M059J (cell line): Measurements from ENCODE around the gene SIM2. TPM values are rescaled to one million over a fixed set of nuclear protein-coding genes. Genes with fewer than 3 reads are reported as not detected.
A peak's percentile ranks its signal among the peaks of the same experiment; 100 is the strongest.

Experiments
- DNase-seq: peaks from one replicate; pipeline ENCODE4 v3.0.0-alpha.2; 2012; ENCODE audit warnings: low read depth
- total RNA-seq: library from RNA; depleted of rRNA; stranded (reverse); fragments of >200 nt; shearing (Covaris generic); gene quantifications from 2 replicates; pipeline ENCODE4 v1.2.3, GENCODE V29; 2014

SIM2 gene
- total RNA-seq, 1 experiment from 2014 or later = 1.8 TPM

DNA sequence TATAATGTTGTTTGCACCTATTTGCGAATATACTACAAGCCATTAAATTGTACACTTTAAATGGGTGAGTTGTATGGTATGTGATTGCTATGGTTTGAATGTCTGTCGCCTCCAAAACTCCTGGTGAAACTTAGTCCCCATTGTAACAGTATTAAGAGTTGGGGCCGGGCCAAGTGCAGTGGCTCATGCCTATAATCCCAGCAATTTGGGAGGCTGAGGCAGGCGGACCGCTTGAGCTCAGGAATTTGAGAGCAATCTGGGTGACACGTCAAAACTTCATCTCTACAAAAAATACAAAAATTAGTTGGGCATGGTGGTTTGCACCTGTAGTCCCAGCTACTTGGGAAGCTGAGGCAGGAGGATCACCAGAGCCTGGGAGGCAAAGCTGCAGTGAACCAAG is 12.0 kb upstream of the SIM2 start:
- DNase-seq = no peak

DNA sequence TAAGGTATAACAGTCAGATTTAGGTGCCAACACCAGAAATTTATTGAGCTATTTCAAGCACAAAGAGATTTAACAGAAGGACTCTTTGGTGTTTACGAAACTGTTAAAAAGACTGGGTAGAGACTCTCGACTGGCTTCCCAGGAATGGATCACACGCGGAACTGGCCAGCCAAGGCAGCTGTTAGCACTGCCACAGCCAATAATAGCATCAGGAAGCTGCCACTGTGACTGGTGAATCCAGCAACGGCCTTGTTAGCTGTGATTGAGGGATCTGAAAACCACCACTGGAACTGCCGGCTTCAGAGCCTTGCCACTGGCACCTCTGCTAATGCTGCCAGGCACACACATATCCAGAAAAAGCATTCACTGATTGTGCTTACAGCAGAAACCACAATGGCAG is 10.6 kb upstream of the SIM2 start:
- DNase-seq = no peak

DNA sequence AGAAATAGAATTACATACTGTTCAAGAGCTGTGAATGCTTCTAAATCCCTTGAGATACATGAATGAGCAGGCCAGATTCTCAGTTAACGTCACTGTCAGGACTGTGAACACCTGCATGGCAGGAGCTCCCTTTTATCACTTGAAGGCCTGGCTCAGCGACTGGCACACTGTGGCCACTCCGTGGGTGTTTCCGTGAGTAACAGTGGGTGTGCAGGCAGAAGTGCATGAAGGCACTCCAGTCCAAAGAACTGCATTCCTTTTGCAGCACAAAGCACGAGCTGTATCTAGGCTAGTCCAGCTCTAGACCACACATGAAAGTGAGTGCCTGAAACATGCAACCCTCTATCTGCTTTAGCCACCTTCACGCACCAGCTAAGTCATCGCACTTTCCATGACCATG is 9.6 kb upstream of the SIM2 start:
- DNase-seq = no peak

DNA sequence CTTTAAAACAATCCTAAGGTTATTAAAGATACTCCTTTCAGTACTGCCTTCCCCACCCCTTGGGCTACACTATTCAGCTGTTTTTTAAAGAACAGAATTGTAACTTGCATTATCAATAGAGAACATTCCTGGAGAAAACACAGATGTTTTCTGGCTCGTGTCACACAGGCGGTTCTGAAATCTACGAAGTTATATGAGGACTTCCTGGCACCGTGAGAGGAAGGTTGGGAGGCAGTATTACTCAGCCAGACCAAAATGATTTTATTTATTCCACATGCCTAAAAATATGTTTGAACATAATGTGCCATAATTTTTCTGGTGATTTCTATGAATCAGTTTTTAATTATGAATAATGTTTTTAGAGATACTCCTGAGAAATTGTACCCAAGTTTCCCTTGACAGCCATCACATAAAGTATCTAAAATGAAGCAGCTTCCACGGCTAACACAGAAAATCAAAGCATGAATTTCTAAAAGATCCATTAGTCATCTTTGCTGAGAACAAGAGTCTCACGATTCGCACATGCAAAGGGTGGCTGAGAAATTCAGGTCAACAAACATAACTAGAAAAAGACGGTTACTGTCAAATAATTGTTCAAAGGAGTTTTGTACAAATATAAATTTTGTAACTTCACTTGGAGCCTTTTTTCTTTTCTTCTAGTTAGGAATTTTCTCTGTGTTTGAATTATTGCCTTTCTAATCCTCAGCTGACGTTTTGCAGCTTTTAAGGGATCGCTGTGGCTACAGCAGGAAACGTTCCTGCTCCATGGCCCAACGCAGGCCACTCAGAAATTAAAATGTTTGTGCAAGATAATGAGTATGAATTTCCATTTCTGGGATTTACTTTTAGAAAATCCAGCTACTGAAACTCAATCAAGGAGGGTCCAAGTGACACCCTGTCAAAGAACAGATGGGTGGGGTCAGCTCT is 8.0 kb upstream of the SIM2 start:
- DNase-seq = no peak

DNA sequence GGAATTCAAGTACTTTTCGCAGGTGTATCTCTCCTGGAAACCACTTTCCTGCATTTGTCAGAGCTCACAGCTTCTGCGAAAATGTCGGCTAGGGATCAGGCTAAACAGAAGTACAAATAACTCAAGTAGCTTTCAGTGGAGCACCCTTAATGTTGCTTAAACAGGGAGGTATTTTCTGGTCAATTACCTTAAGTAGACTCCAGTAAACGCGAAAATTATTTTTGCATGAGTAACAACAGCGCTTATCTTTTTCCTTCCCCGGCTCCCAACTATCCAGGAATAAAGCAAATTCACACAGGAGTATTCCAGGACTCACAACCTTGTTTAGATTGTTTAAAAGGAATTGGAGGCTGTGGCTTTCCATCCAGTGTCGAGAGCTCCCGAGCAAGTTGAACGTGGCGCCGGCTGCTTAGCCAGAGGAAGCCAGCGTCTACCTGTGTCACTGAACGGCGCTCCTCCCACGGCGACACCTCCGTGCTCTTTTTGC is 7.3 kb upstream of the SIM2 start:
- no peak for DNase-seq

DNA sequence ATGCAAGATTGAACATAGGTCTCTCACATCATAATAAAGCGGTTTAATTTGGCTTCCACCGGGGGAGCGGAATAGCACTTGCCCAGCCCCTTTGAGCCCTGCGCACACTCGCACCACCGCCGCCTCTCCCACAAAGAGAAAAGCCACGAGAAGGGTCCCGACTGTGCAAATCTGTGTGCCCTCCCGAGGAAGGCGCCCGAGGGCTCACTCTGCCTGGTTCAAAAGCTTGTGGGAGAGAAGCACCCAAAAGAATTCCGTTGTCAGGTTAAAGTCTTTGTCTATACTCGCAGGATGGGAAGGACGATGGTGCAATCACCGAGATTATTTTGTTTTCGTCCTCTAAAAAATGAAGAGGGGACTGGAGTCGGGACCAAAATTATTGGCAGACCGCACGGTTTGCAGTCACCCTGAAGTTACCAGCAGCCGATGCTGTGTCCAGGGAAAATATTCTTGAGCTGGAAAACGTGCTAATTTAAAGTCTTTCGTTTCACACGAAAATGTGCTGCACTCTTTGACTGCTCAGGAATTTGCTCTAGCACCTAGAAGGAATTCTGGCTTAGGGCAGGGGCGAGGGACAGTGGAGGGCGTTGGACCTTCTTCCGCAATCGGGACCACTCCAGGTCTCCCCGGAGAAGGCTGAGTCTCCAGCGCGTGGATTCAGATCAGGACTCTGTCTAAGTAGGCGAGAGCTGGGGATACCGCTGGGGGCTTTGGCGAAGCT is 6.6 kb upstream of the SIM2 start:
- DNase-seq = no peak

DNA sequence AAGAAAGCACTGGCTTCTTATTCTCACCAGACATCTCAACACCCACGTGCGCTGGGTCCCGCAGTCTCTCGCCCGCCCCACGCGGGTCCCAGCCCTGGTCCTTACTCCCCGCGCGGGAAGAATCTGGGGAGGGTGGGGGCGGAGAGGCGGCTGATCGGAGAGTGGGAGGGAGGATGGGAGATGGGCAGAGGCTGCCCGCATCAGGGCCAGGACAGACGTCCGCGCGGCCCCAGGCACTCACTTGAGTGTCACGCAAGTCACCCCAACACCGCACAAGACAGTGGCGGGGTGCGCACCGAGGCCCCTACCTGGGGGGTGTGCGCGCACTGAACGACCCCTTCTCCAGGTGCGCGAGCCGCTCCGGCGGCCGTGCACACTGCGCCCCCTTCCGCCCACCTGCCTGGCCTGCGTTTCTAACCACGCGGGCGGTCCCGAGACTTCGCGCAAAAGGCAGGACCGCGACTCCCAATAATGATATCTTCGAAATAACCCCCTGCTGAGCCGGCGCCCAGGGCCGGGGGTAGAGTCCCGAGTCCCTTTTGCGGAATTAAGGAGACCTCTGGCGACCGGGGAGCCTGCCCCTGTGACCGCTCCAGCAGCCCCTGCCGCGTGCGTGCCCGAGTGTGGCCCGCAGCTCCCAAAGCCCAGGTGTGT is 6.0 kb upstream of the SIM2 start:
- DNase-seq = no peak

DNA sequence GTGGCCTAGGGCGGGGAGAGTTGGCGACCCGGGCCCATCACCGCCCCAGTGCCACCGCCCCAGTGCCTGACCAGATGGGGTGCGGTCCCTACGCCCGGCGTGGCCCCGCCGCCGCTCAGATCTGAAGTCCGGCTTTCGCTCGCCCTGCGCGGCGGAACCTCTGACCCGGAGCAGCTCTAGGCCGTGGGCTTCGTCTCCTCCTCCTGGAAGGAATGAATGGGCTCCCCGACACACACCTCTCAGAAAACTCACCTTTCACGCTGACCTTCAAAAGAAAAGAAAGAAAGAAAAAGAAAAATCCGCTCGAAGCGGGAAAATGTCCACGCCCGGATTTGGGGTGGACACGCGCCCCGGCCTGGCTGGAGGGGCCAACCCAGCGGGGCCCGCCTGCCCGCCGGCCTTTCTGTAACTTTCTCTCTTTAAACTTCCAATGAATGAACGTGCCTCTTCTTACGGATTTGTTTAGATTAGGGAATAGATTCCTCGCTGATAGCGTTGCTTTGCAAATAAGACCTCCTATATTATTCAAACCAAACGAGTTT is 5.4 kb upstream of the SIM2 start:
- no peak for DNase-seq

DNA sequence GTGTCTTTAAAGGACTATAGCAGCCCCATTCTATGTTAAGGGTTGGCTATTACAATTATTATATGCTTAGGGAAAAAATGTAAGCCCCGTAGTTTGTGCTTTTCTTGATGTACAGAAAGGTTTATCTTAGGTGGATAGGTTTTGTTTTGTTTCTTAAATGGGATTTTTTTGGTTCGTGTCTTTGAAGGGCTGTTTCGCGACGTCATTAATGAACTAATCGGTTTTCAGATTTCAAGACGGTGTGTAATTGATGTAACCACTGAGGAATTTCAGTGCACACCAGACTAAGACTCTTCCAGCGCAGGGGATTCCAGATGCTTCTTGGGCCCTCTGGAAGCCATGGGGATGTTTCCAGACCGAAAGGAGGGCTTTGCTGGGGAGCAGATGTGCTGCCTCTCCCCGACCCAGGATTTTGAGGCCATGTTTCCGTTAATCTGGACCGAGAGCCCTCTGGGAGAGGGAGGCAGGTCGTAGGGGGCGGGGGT is 4.8 kb upstream of the SIM2 start:
- no peak for DNase-seq

DNA sequence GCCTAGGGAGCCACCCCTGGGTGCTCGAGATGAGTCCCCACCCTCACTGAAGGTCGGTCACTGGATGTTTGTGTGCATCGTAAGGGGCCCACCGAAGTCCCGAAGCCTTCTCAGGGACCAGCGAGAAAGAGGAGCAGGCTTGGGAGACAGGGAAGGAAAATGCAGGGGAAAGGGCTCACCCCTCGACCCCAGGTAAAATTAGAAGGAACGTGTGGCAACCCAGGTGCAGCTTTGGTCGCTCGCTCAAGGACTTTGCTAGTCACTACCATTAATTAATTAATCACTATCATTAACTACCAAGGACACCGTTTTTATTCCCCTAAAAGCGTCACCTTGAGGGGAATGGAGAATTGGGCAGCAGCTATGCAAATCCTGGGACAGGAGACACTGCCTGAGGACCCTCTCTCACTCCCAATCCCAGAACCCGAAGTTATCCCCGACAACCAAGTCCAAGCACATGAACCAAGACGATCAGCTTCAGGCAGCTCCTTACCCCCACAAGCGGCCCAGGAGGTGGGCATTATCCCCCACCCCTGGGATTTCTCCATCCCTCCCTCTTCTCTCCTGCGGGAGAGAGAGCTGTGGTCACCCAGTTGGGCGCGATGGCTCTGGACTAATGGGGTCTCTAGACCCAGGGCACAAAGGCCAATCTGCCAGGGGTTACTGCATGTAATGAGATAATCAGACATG is 4.2 kb upstream of the SIM2 start:
- no peak for DNase-seq

DNA sequence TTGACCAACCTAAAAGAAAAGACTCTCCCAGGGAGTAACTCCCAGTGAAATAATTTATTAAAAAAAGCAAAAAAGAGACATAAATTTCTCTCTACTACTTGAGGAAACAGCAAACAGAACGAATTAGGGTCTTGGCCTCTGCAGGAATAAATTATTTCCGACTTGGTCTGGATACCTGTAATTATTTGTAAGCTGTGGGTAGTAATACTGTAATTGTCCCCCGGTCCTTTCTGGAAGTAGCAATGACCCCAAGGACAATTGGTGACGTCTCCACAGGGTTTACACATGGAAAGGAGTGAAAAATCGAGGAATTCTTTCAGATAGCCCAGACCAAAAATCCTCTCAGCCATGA is 3.7 kb upstream of the SIM2 start:
- no peak for DNase-seq

DNA sequence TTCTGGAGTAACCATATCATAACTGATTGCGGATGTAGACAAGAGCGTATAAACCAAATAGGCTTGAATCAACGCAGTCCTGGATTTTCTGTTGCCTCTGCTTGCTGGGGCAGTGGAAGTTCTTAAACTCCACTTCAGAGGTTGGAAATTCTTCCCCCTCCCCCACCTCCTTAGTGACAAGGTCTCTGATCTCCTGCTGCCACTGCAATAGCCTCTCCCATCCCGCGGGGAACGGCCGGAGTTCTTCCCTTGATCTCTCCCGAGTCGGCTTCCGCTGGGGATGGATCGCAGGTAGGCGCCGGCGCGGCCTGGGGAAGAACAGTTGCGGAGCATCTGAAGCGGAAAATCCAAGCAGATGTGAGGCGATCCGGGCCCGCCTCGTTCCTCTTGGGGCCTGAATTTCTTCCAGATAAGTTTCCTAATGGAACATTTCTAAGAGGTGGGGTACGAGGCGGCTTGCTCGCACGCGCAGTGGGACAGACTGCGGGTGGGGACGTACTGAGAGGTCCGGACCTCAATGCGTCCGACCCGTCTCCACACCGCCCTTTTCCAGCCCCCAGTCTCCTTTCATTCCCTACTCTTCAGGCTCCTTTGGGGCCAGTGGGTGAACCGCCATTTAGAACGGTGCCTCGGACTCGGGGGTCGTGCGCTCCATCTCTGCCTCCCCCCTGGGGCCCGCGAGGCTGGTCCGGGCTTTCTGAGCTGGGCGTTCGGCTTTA is 3.1 kb upstream of the SIM2 start:
- no peak for DNase-seq

DNA sequence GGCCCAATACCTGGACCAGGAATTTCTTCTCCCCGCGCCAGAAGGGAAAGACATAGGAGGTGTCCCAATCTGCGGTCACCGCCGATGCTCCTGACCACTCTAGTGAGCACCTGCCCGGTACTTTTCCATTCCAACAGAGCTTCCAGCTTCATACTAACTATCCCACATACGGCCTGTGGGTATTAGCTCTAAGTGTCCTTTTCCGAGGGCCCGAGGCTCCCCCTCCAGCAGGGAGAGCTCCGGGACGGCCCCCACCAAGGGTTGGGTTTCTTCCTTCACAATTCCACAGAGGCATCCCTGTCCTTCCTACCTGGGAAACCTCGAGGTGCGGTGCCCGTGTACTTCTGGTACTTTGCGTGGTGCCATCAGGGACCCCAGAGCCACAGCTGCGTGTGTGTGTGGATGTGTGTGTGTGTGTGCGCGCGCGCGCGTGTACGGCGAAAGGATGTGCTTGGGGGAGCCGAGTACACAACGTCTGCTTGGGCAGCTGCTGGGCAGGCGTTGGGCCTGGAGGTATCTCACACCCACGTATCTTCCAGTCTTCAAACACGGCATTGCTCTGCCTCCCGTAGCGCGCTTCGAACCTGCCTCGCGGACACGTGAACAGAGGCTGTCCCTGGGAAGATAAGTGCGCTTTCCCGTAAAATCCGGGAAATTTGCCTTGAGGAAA is 2.4 kb upstream of the SIM2 start:
- DNase-seq = no peak

DNA sequence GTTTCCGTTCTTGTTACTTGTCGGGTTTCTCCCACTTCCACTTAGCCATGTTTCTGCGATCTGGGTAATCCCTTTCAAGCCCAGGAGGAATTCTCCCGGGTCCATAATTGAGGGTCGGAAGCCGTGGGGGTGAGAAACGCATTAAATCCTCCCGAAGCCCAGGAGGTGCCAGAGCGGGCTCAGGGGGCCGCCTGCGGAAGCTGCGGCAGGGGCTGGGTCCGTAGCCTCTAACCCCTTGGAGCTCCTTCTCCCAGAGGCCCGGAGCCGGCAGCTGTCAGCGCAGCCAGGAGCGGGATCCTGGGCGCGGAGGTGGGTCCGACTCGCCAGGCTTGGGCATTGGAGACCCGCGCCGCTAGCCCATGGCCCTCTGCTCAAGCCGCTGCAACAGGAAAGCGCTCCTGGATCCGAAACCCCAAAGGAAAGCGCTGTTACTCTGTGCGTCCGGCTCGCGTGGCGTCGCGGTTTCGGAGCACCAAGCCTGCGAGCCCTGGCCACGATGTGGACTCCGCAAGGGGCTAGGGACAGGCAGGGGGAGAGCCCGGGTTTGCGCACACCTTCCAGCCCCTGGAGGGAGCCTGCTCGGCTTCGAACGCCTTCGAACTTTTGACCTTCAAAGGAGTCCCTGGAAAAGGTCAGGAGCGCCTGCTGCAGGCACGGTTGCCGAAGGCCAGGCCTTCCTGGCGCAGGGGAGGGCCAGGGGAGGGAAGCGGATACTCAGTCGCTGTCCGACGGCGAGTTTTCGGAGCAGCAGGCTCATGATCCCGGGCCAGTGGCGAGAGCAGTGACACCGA is 1.7 kb upstream of the SIM2 start:
- DNase-seq = no peak

DNA sequence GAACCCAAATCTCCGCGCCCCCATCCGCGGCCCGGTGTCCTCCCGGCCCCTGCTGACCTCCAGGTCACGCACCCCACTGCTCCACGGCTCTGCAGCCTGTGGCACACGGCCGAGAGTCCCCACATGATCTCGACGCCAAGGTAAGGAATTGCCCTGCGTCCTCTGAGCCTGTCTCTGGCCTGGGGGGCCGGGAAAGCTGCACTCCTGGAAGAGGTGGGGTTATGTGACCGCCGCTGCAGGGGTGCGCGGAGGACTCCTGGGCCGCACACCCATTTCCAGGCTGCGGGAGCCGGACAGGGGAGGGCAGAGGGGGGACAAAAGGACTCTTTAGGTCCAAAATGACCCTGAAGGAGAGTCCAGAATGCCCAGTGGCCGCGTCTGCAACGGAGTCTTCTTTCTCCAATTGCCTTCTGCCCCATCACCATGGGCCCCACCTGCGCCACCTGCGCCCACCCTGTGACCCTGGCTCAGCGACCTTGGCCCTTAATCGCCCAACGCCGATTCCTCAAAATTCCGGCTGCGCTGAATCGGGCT is 997 bp upstream of the SIM2 start:
- no peak for DNase-seq

DNA sequence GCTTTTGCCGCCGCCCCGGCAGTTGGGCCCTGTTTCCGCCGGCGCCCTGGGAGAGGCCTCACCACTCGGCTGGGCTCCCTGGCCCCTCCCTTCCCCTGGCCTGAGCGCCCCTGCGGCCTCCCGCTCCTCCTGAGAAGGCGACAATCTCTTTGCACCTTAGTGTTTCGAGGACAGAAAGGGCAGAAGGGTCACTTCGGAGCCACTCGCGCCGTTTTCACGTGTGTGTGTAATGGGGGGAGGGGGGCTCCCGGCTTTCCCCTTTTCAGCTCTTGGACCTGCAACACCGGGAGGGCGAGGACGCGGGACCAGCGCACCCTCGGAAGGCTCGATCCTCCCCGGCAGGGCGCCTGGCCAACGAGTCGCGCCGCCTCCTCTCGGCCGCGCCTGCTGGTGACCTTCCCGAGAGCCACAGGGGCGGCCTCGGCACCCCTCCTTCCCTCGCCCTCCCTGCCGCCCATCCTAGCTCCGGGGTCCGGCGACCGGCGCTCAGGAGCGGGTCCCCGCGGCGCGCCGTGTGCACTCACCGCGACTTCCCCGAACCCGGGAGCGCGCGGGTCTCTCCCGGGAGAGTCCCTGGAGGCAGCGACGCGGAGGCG is 432 bp upstream of the SIM2 start:
- no peak for DNase-seq

DNA sequence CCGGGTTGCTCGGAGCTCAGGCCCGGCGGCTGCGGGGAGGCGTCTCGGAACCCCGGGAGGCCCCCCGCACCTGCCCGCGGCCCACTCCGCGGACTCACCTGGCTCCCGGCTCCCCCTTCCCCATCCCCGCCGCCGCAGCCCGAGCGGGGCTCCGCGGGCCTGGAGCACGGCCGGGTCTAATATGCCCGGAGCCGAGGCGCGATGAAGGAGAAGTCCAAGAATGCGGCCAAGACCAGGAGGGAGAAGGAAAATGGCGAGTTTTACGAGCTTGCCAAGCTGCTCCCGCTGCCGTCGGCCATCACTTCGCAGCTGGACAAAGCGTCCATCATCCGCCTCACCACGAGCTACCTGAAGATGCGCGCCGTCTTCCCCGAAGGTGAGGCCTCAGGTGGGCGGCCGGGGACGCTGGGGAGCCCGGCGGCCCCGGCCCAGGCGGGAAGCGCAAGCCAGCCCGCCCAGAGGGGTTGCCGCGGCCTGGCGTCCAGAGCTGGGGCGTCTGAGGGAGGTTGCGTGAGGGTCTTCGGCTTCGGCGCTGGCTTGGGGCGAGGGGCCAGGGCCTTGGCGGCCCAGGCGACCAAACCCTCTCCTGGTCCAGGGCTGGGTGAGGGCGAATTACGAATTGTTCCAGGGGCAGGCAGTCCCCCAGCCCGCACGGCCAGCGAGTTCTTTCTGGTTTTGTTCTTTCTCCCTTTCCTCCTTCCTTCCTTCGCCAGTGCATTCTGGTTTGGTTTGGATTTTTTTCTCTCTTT is 805 bp downstream of the SIM2 start:
- DNase-seq = peak; percentile 35
